Tibial artery (tissue), 4 donors: ENCODE results near the gene RBMS3.
A peak's percentile ranks its signal among the peaks of the same experiment; 100 is the strongest.

Source experiments
- DNase-seq, 2 donors: peaks; one replicate each; pipeline ENCODE4 v3.0.0-alpha.2; 2019
- H3K27ac ChIP-seq, 2 donors: fragments of 200-600 bp; sonication (generic) in 1 of 2; 1 replicate in 1 of 2; 2 replicates in 1 of 2; pipeline ENCODE4 v1.5.1; 2018 to 2019; ENCODE audit warnings: mild to moderate bottlenecking in 1 of 2
- H3K27me3 ChIP-seq, 2 donors: fragments of 200-600 bp; sonication (generic) in 1 of 2; one replicate each; pipeline versions ENCODE4 v1.5.1 to v1.6.0; 2016 to 2019
- H3K36me3 ChIP-seq, 3 donors: fragments of 200-600 bp; sonication (generic) in 2 of 3; one replicate each; pipeline ENCODE4 v1.5.1; 2016 to 2019; ENCODE audit warnings: mild to moderate bottlenecking in 2 of 3
- H3K4me1 ChIP-seq, 4 donors: fragments of 200-600 bp; sonication (generic) in 2 of 4; 1 replicate in 3 of 4; 2 replicates in 1 of 4; pipeline ENCODE4 v1.5.1; 2016 to 2019
- H3K4me3 ChIP-seq, 2 donors: fragments of 200-600 bp; sonication (generic) in 1 of 2; 1 replicate in 1 of 2; 2 replicates in 1 of 2; pipeline ENCODE4 v1.5.1; 2018 to 2019; ENCODE audit warnings: mild to moderate bottlenecking in 2 of 2
- H3K9me3 ChIP-seq, 3 donors: fragments of 200-600 bp; sonication (generic) in 1 of 3; one replicate each; pipeline ENCODE4 v1.5.1; 2016 to 2019
- CTCF ChIP-seq, 2 experiments: fragments of 200-600 bp in 1 of 2; fragments of 450-650 bp in 1 of 2; IDR thresholded peaks; one replicate each; pipeline ENCODE4 v1.5.1; 2017 to 2019; ENCODE audit warnings: antibody characterized with exemption in 2 of 2, mild to moderate bottlenecking in 1 of 2, moderate library complexity in 1 of 2
- intact Hi-C: fragments of 100-400 bp; cut with DNase I; formaldehyde crosslinking; loops from one replicate; pipeline ENCODE4 v1.15.0; 2023; ENCODE audit warnings: low total_unique reads

RBMS3 gene

GRCh38 chr3:30006111-30006510, 725.2 kb downstream of the RBMS3 start:
- H3K36me3 ChIP-seq, result no peaks in the 10 kb centered on the region
- peaks cover 0 to 30% (median 0%) of the 10 kb centered on the region in 4 donors for H3K4me1 ChIP-seq
- H3K27ac ChIP-seq, result no peak overlapping the region
- no peak for TF ChIP-seq CTCF (IDR thresholded peaks at IDR 0.05)
- H3K4me3 ChIP-seq, result no peak overlapping the region
- no peaks in the 10 kb centered on the region for H3K9me3 ChIP-seq
- no peaks in the 10 kb centered on the region for H3K27me3 ChIP-seq
- intact Hi-C loops, result no loop called here
- DNase-seq, result no peak

GRCh38 chr3:30007668-30008067, 726.8 kb downstream of the RBMS3 start:
- intact Hi-C loops, result no loop called here
- no peak for DNase-seq
- no peaks in the 10 kb centered on the region for H3K27me3 ChIP-seq
- H3K4me3 ChIP-seq, result no peak overlapping the region
- H3K36me3 ChIP-seq, result no peaks in the 10 kb centered on the region
- no peak for TF ChIP-seq CTCF (IDR thresholded peaks at IDR 0.05)
- H3K9me3 ChIP-seq, result peaks cover 0 to 7% (median 0%) of the 10 kb centered on the region in 3 donors
- no peak overlapping the region for H3K27ac ChIP-seq
- peaks cover 0 to 21% (median 0%) of the 10 kb centered on the region in 4 donors for H3K4me1 ChIP-seq

- Histone ChIP-seq H3K27ac (no peak overlapping the region), H3K4me1 (no peaks in the 10 kb centered on the region), H3K4me3 (no peak overlapping the region), H3K27me3 (no peaks in the 10 kb centered on the region), H3K36me3 (no peaks in the 10 kb centered on the region), H3K9me3 (peaks cover 0 to 7% (median 0%) of the 10 kb centered on the region in 3 donors)
- DNase-seq, result no peak
- no peak for TF ChIP-seq CTCF (IDR thresholded peaks at IDR 0.05)
- intact Hi-C loops, result no loop called here
These were observed 730.4 kb downstream of the RBMS3 start for GRCh38 chr3:30011237-30011803.

GRCh38 chr3:30012941-30013543, 732.2 kb downstream of the RBMS3 start:
- Histone ChIP-seq H3K9me3 (peaks cover 0 to 7% (median 0%) of the 10 kb centered on the region in 3 donors), H3K36me3 (no peaks in the 10 kb centered on the region), H3K4me1 (no peaks in the 10 kb centered on the region), H3K4me3 (no peak overlapping the region), H3K27ac (no peak overlapping the region), H3K27me3 (no peaks in the 10 kb centered on the region)
- intact Hi-C loops, result no loop called here
- DNase-seq, result peak; percentile 68 to 78
- TF ChIP-seq CTCF (IDR thresholded peaks at IDR 0.05), result peak; percentile 50 to 54

GRCh38 chr3:30017901-30018300, 737.0 kb downstream of the RBMS3 start:
- intact Hi-C loops, result no loop called here

More at GRCh38 chr3:30017901-30018300, 737.0 kb downstream of the RBMS3 start:
- Histone ChIP-seq H3K4me1 (no peaks in the 10 kb centered on the region), H3K4me3 (no peak overlapping the region), H3K9me3 (no peaks in the 10 kb centered on the region), H3K36me3 (no peaks in the 10 kb centered on the region), H3K27me3 (no peaks in the 10 kb centered on the region), H3K27ac (no peak overlapping the region)
- no peak for DNase-seq
- TF ChIP-seq CTCF (IDR thresholded peaks at IDR 0.05), result no peak
